Activated CD4-positive, alpha-beta T cell treated with anti-CD3 and anti-CD28 coated beads for 4 hours (primary cell): ENCODE data around the gene CMTM2.
"Not testable (repeated sequence)": the region's sequence is repeated elsewhere in the genome, so short reads cannot be mapped to it uniquely, and the experiment has no call there.

Source experiments
- DNase-seq, 2 donors: peaks; one replicate each; pipeline ENCODE4 v3.0.0-alpha.2; 2020

Gene CMTM2

DNA sequence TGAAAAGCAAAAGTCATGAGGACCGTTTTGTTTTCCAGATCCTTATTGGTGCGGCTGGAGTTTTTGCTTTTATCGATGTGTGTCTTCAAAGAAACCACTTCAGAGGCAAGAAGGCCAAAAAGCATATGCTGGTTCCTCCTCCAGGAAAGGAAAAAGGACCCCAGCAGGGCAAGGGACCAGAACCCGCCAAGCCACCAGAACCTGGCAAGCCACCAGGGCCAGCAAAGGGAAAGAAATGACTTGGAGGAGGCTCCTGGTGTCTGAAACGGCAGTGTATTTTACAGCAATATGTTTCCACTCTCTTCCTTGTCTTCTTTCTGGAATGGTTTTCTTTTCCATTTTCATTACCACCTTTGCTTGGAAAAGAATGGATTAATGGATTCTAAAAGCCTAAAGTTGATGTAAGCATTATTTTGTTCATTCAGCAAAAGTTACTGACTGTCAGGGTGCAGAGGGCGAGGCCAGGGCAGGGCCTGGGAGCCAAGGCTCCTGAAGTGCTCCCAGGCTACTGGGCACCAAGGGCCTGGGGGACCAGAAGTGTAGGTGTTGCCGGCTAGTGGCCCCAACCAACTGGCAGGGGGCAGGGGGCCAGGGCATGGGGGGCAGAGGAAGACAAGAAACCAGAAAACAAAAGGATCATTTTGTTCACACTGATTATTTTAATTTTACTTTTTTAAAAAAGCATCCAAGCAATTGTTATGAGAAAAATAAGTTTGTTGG lies 8.8 kb downstream of the CMTM2 start:
- DNase-seq: no peak

DNA sequence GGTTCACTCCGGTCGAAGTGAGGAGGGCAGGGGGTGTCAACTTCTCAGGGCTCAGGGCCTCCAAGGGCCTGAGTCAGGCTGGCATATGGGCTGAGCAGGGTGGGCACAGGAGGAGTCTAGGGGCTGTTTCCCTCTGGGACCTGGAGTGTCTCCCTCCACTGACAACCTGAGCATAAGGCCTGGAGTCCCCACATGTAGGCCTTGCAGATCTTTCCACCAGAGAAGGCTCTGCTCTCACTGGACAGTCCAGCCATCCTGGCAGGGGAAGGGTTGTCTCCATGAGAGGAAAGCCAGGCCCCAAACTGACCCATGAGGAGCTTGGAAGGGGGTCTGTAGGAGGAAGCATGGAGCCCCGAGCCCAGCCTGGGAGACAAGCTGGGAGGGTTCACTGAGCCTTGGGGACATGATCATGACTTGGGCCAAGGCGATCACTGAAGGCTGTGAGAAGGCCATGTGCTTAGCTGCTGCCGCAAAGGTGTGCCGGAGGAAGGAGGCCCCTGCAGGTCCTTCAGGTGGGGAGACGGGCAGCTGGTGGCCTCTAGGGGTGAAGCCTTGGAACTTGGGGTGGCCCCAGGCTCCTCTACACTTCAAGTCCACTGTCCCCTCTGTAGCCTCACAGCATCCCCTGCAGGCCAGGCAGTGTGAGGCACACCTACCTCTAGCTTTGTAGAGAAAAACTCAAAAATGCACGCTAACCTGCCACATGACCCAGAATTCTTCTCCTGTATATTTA lies 9.9 kb downstream of the CMTM2 start:
- peak; percentile 57 to 63 for DNase-seq

DNA sequence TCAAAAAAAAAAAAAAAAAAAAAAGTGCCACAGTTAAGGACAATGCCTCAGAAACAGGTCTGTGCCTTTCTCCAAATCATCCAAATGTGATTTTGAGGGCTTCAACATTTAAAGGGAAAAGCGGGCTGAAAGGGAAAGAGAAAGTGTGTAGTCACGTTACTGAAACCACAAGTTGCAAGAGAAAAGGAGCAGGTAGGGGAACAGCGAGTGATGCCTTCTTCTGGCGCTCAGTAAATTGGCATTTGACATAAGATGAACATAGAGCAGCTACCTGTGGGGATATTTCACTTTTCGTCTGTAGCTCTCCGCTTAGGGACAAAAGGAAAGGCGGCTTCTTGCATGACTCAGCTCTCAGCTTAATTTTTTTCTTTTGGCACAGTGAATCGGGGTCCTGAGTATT lies 11.1 kb downstream of the CMTM2 start:
- DNase-seq: peak; percentile 27

DNA sequence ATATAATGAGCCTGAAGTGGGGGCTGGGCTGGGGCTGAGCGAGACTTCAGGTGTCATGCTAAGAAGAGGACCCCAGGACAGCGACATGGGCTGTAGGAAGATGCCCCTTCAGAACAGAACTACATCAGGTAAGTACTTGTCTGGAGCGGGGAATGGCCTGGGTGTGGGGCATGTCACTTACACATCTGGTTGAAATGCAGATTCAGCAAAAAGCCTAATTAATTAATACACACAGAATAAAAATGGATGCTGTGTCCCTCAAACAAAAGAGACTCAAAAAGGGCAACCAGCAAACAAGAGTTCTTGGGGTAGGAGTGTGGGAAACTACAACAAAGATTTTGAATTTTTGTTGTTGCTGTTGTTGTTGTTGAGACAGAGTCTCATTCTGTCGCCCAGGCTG lies 11.8 kb downstream of the CMTM2 start:
- DNase-seq: no peak

DNA sequence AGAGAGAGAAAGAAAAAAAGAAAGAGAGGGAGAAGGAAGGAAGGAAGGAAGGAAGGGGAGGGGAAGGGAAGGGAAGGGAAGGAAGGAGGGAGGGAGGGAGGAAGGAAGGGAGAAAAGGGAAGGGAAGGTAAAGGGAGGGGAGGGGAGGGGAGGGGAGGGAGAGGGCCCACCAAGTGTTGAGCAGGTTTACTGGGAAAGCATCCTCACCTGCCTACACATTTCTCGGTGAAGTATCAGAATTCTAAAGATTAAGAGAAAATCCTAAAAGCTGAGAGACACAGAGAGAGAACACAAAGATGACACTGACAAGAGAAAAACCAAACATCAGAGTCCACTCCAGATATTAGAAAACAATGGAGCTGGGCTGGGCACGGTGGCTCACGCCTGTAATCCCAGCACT lies 13.0 kb downstream of the CMTM2 start:
- no peak for DNase-seq

DNA sequence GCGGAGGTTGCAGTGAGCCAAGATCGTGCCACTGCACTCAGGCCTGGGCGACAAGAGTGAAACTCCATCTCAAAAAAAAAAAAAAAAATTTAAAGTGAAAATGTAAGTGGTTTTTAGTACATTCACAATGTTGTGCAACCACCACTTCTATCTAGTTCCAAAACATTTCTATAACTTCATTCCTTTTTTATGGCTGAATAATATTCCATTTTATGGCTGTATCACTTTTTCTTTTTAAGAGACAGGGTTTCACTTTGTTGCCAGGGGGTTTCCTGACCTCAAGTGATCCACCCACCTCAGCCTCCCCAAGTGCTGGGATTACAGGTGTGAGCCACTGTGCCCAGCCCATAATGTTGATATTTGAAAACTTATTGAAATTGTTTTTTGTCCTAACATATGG lies 13.6 kb downstream of the CMTM2 start:
- no peak for DNase-seq

DNA sequence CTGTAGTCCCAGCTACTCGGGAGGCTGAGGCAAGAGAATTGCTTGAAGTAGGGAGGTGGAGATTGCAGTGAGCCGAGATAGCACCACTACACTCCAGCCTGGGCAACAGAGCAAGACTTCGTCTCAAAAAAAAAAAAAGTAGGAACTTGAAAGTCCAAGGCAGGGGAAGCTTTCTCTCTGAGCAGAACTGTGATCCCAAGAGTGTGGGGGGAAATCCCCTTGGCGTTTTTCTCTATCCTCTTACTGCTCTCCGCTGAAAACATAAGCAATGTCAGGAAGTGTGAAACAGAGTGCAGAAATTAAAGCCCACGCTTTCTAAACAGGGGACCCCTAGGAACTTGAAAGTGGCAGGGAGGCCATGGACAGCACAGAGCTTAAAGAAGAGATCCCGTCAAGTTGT lies 15.5 kb downstream of the CMTM2 start:
- DNase-seq: no peak

DNA sequence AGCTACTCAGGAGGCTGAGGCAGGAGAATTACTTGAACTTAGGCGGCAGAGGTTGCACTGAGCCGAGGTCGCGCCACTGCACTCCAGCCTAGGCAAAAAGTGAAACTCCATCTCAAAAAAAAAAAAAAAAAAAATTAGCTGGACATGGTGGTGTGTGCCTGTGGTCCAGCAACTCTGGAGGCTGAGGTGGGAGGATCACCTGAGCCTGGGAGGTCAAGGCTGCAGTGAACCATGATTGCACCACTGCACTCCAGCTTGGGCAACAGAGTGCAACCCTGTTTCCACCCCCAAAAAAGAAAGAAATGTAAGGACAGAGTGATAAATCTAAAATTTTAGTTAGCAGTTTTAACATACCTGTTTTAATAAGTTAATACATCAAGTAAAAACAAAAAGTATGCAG lies 17.3 kb downstream of the CMTM2 start:
- DNase-seq: not testable (repeated sequence)

DNA sequence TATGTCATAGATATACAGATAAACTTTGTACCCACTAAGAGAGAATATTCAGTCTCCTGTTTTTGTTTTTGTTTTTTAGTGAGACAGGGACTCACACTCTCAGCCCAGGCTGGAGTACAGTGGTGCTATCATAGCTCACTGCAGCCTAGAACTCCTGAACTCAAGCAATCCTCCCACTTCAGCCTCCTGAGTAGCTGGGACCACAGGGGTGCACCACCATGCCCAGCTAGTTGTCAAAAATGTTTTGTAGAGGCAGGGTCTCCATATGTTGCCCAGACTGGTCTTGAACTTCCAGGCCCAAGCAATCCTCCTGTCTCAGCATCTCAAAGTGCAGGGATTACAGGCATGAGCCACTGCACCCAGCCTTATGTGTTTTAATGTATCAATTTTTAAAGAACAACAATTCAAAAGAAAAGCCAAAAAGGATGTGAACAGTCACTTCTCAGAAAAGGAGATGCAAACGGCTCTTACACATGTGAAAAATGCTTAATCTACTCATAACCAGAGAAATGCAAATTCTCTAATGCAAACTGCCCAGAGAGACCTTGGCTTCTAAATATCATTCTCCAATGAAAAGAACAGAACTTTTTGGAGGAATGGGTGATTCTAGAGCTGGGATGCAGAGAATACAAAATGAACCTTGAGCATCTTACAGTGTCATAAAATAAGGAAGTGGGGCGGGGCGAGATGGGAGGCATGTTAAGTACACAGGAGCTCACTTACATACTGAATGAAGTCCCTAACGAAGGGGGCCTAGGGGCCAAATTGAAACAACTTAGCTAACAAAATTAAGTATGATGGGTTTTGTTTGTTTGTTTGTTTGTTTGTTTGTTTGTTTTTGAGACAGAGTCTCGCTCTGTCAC lies 18.0 kb downstream of the CMTM2 start:
- no peak for DNase-seq

DNA sequence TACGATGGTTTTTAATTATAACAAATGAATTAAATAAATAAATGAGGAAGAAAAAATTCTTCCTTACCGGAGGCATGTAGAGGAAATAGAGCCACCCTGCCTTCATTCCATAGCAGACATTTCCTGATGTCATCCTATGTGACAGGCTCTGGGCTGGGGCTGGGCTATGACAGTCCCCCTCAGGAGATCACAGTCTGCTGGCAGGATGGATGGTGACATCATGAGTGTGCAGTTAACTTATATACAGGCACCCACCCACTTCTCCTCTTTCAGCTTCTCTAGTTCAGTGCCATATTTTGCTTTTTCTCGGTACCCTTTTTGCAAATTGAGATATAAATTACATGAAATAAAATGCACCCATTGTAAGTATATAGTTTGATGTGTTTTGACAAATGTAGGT lies 18.8 kb downstream of the CMTM2 start:
- DNase-seq: no peak

DNA sequence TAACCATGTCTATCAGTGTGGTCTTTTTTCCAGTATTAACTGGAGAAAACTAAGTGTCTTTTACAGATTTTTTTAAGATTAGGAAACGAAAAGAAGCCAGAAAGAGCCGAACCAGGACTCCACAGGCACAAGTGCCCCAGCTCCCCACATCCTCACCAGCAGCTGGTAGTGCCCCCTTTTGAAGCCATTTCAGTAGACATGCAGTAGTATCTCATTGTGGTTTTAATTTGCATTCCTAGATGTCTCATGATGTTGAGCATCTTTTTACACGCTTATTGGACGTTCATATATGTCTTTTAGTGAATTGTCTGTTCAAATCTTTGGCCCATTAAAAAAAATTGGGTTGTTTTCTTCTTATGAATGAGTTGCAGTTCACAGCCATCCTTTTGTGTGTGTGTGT lies 20.5 kb downstream of the CMTM2 start:
- no peak for DNase-seq

DNA sequence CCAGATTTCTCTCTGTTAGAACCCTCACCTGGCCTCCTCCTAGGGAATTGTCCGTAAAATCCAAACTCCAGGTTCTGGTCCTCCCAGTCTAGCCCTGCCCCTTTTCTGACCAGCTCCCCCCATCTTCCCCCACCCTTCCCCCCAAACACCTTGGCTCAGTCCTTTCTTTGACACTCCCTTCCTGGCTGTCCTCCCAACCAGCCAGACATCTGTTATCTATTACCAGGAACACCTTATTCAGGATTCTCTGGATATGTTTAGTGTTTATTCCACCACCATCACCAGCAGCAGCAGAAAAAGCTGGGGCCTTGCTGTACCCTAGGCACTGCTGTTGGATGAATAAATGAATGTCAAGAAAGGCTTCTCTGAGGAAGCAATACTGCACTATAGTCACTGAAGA lies 21.2 kb downstream of the CMTM2 start:
- no peak for DNase-seq

DNA sequence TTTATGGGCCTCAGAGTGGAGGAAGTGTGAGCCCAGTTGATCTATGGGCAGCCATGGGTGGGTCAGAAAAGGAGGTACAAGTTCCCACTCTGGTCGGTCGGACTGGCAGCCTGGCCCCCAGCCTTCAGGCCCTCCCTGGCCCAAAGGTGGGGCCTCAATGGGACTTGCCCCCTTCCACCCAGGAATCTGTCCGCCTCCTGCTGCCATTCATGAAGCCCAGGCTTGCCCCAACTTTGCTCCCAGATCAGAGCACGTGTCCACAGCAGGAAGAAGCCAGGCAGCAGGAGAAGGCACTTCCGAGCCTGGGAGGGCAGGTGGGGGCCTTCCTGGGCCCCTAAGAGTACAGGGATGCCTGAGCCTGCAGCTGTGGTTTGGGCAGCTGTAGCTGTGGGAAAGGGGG lies 22.2 kb downstream of the CMTM2 start:
- DNase-seq: no peak

DNA sequence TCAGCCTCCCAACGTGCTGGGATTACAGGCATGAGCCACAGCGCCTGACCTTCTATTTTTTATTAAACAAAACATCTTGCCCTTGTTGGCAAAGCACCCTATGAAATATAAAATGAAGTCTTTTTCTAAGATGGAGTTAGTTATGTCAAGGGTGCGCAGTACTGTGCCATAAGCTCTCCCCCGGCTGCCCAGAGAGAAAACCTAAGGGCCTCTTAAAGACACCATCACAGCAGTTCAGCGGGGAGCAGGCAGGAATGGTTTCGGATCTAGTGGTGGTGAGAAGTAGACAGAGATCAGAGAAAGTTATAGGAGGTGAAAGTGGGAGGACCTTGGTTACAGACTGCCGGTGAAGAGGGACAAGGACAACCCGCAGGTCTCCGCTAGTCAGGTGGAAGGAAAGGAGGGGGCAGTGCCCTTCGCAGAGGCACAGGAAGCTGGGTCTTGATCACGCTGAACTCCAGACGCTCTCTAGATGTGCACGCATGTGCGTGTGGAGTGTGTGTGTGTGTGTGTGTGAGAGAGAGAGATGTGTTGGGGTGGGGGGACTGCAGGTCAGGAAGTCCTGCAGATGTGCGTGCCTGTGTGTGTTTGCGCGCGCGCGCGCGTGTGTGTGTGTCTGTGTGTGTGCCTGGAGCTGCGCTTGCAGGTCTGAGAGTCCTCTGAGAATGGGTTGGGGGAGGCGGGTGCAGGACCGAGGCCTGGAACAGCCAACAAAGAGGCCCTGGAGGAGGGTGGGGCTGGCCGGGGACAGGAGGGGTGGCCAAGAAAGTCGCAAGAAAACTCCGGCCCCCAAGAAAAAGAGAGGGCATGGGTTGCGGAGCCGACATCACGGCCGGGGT lies 24.5 kb downstream of the CMTM2 start:
- DNase-seq: peak; percentile 52 to 68

DNA sequence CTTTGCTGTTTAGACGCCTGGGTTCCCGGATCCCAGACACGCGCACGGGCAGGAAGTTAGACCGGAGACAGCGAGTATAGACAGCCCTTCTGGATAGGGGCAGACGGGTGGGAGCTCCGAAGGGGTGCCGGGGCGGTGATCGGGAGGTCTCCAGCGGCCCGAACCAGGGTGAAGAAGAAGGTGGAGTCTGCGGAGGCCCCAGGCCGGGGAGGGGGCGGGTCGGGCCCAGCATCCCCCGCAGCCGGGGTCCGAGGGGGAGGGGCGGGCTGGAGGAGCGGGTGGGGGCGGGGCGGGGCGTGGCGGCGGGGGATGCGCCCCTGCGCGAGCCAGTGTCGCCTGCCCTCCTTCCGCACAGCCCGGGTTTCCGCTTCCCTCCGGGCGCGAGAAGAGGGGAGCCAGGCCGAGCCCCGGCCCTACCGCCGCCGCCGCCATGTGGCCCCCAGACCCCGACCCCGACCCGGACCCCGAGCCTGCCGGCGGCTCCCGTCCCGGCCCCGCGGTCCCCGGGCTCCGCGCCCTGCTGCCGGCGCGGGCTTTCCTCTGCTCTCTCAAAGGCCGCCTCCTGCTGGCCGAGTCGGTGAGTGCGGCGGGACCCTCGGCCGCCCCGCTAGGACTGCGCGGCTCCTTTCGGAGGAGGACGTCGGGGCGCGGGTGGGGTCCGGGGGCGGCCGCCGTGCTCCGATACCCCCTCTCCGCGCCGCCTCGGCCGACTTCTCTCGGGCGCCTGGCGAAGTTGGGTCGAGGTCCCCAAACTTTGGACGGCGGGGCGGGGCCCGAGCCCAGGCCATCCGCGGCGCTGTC lies 25.3 kb downstream of the CMTM2 start, which contains the start of gene CMTM3:
Gene CMTM3, plus strand, starts transcription at position 329 of the 801 bp plus-strand sequence. Its CDS starts 102 bp downstream, at position 431.
- peak; percentile 71 for DNase-seq

DNA sequence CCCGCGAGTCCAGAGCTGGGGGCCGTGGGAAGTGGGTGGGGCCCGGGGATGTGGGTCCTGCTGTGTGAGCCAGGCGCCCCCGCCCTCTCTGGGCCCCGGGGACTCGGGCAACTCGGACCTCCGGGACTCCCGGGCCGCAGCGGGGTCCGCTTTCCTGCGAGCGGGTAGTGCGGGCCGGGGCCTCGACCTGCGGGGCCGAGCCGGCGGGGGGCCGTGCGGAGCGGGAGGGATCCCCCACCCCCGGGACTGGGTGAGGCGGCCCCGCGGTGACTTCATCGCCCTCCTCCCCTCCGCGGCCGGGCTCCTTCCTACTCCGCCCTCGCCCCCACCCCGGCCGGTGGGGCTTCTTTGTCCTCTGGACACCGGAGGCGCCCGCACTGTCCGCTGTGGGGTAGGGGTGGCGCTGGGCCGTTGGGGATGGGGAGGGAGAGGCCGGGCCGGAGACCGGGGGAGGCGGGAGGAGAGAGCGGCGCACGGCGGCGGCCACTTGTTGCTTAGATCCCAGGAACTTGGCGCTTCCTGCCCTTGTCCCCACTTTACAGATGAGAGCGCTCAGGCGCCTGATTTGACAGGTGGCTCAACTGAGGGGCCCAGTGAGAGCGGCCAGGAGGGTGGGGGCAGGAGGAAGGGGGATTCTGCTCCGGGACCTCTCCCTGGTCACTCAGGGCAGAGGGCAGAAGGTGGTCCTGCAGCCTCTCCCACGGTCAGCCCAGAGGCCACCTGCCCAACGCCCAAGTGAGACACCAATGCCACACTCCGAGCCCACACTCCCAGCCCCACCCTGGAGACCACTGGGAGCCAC lies 26.1 kb downstream of the CMTM2 start:
- DNase-seq: peak; percentile 36 to 48

DNA sequence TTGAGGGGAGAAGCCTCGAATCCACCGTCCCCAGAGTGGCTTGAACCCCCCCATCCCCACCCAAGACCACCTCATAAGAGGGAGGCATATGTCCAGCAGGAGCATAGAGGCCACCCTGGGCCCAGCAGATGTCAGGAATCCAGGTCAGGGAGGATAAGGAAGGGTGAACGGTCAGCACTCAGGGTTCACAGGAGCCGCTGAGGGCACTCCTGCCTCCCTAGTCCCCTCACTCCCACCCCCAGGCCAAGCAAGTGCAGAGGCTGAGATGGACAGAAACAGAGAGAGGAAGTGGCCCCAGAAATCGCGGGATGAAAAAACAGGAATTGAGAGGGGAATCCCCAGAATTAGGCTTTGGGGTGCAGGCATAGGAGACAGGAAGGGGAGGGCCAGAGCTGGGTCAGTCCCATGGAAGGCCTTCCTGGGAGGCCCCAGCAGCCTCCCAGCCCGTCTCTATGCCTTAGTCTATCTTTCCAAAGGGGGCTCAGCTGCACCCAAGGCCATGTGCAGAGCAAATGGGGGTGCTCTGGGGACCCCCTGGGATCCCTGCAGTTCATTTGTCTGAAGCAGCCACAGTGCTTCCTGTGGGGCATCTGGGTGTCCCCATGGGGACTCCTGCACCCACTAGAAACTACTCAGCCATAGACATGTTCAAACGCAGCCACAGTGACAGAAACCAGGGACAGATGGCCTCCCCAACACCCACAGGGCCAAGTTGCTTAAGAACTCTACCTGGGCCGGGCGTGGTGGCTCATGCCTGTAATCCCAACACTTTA lies 26.9 kb downstream of the CMTM2 start:
- no peak for DNase-seq

DNA sequence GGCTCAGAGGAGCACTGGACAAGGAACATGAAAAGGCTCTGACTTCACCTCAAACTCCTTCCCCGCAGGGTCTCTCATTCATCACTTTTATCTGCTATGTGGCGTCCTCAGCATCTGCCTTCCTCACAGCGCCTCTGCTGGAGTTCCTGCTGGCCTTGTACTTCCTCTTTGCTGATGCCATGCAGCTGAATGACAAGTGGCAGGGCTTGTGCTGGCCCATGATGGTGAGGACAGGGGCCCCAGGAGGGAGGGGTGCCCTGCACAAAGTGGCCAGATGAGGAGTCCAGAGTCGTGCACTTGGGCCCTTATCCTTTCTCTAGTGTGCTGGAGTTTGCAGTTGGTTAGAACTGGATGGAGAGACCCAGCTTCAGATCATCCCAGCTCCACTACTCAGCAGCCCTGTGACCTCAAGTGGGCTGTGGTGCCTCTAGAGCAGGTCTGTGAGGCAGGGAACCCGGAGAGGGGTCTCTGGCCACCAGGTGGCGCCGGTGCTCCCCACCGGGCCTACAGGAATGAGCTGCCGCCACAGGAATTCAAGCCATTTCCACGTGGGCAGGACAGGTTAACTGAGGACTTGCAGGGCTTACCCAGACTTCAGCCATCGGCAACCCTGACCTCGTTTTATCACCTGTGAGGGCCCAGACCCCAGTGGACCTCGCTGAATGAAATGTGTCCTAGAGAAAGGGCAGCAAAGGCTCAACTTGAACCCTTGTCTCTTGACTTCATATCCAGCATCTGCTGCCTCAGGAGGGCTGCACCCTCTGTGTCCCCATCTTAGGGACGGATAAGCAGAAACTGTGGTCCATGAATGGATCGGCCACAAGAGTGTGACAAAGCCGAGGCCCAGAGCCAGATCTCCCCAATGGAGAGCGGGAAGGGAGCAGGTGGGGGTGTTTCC lies 29.2 kb downstream of the CMTM2 start:
- DNase-seq: peak; percentile 81 to 88

DNA sequence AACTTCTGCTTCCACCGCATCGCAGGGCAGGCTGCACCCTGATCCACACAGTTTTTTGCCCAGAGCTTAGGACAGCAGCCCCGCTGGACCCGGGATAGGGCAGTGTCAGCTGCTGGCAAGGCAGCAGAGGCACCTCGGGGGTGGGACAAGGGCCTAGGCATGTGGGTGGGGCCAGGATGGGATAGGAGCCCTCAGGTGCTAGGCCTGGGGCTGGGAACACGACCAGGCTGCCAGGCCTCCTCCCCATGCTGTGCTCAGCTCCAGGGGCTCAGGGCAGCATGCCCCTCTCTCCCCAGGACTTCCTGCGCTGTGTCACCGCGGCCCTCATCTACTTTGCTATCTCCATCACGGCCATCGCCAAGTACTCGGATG lies 29.9 kb downstream of the CMTM2 start:
- no peak for DNase-seq
